ENCODE data around the gene DIAPH2.

Gene DIAPH2

GRCh38 chrX:97474933-97475332, 790.3 kb downstream of the DIAPH2 start:
- no peak overlapping the region for H3K4me3 ChIP-seq (ENCODE audit: low read depth in 1 of 2, low read length in 1 of 2)
- no peak overlapping the region for H3K27ac ChIP-seq
- no peak for TF ChIP-seq CTCF (IDR thresholded peaks at IDR 0.05)
- no peaks in the 10 kb centered on the region for H3K36me3 ChIP-seq
- H3K9me3 ChIP-seq, result no peaks in the 10 kb centered on the region
- no peaks in the 10 kb centered on the region for H3K27me3 ChIP-seq
- H3K4me1 ChIP-seq (ENCODE audit: control insufficient read depth in 1 of 2, insufficient read depth in 1 of 2, low read depth in 1 of 2, low read length in 1 of 2), result no peaks in the 10 kb centered on the region

- no peaks in the 10 kb centered on the region for H3K27me3 ChIP-seq
Observed at GRCh38 chrX:97479106-97479890, 794.7 kb downstream of the DIAPH2 start.

GRCh38 chrX:97481228-97481627, 796.6 kb downstream of the DIAPH2 start:
- H3K27ac ChIP-seq, result no peak overlapping the region
- TF ChIP-seq CTCF (IDR thresholded peaks at IDR 0.05), result no peak
- no peak overlapping the region for H3K4me3 ChIP-seq (ENCODE audit: low read depth in 1 of 2, low read length in 1 of 2)

More at GRCh38 chrX:97479106-97479890, 794.7 kb downstream of the DIAPH2 start:
- H3K4me1 ChIP-seq (ENCODE audit: control insufficient read depth in 1 of 2, insufficient read depth in 1 of 2, low read depth in 1 of 2, low read length in 1 of 2), result no peaks in the 10 kb centered on the region
- no peak overlapping the region for H3K4me3 ChIP-seq (ENCODE audit: low read depth in 1 of 2, low read length in 1 of 2)
- no peak for TF ChIP-seq CTCF (IDR thresholded peaks at IDR 0.05)
- no peak overlapping the region for H3K27ac ChIP-seq
- H3K9me3 ChIP-seq, result no peaks in the 10 kb centered on the region
- no peaks in the 10 kb centered on the region for H3K36me3 ChIP-seq

DNA sequence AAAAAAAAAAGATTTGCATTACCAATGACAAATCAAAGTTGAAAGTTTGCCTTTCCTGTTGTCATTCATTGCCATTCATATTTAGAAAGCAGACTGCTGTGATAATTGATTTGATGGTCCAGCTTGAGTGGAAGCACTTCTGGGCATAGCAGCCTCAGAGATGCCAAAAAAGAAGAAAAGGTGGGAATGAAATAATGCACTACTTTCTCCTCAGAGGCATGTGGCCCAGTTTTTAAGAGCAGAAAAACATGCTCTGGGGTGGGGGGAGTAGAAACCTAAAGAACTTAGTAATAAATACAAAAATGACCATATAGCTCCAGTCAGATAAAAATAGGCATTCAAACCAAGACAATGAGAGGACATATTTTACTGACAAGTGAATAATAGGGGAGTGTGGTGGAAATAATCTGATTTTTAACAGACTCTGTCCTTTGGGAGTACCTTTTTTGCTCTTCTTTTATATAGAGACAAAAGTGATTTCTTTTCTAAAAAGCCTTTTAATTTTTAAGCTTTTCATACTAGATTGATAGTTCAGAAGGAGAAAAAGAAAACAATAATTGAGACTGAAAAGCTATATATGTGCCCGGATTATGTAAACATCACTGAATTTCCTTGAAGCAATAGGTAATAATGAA, 798.1 kb downstream of the DIAPH2 start:
- no peak overlapping the region for H3K27ac ChIP-seq
- no peaks in the 10 kb centered on the region for H3K4me1 ChIP-seq (ENCODE audit: control insufficient read depth in 1 of 2, insufficient read depth in 1 of 2, low read depth in 1 of 2, low read length in 1 of 2)
- no peak for TF ChIP-seq CTCF (IDR thresholded peaks at IDR 0.05)
- H3K36me3 ChIP-seq, result no peaks in the 10 kb centered on the region
- no peaks in the 10 kb centered on the region for H3K9me3 ChIP-seq
- H3K27me3 ChIP-seq, result no peaks in the 10 kb centered on the region
- no peak overlapping the region for H3K4me3 ChIP-seq (ENCODE audit: low read depth in 1 of 2, low read length in 1 of 2)

More at GRCh38 chrX:97481228-97481627, 796.6 kb downstream of the DIAPH2 start:
- no peaks in the 10 kb centered on the region for H3K27me3 ChIP-seq
- no peaks in the 10 kb centered on the region for H3K9me3 ChIP-seq
- no peaks in the 10 kb centered on the region for H3K36me3 ChIP-seq
- no peaks in the 10 kb centered on the region for H3K4me1 ChIP-seq (ENCODE audit: control insufficient read depth in 1 of 2, insufficient read depth in 1 of 2, low read depth in 1 of 2, low read length in 1 of 2)

GRCh38 chrX:97490656-97491055, 806.0 kb downstream of the DIAPH2 start:
- no peaks in the 10 kb centered on the region for H3K4me1 ChIP-seq (ENCODE audit: control insufficient read depth in 1 of 2, insufficient read depth in 1 of 2, low read depth in 1 of 2, low read length in 1 of 2)
- H3K27me3 ChIP-seq, result no peaks in the 10 kb centered on the region
- H3K27ac ChIP-seq, result no peak overlapping the region
- TF ChIP-seq CTCF (IDR thresholded peaks at IDR 0.05), result no peak
- H3K4me3 ChIP-seq (ENCODE audit: low read depth in 1 of 2, low read length in 1 of 2), result no peak overlapping the region
- no peaks in the 10 kb centered on the region for H3K9me3 ChIP-seq
- no peaks in the 10 kb centered on the region for H3K36me3 ChIP-seq

All from neutrophil (primary cell).